GM21576 (cell line): ENCODE measurements around the gene AHSA1.

Source experiments
- ATAC-seq: cut with Tn5 transposase; IDR thresholded peaks from one replicate; pipeline ENCODE4 v1.9.1; 2021; ENCODE audit warnings: mild to moderate bottlenecking, moderate library complexity; ENCODE audit not compliant: unreplicated experiment

Gene AHSA1

GRCh38 chr14:77507762-77508161 lies 49.9 kb downstream of the AHSA1 start:
- ATAC-seq: no peak

GRCh38 chr14:77508249-77508648 lies 50.4 kb downstream of the AHSA1 start:
- ATAC-seq: no peak

GRCh38 chr14:77508876-77509275 lies 51.0 kb downstream of the AHSA1 start:
- ATAC-seq: no peak

DNA sequence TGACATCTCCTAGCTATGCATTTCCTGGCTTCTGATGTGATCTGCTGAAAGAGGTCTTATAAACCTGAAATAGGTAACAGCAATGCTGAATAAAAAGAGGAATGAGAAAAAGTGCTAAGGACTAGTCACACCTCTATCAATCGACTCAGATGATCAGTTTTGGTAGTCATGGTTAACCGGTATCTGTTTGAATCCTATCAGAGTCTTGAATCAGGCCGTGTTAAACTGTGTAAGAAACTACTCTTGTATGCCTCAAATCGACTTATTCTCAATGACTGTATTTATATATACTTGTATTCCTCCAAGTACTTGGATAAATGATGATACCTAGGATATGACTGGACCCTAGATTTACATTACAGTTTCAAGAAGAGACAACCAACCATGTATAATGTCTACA lies 51.5 kb downstream of the AHSA1 start:
- no peak for ATAC-seq

DNA sequence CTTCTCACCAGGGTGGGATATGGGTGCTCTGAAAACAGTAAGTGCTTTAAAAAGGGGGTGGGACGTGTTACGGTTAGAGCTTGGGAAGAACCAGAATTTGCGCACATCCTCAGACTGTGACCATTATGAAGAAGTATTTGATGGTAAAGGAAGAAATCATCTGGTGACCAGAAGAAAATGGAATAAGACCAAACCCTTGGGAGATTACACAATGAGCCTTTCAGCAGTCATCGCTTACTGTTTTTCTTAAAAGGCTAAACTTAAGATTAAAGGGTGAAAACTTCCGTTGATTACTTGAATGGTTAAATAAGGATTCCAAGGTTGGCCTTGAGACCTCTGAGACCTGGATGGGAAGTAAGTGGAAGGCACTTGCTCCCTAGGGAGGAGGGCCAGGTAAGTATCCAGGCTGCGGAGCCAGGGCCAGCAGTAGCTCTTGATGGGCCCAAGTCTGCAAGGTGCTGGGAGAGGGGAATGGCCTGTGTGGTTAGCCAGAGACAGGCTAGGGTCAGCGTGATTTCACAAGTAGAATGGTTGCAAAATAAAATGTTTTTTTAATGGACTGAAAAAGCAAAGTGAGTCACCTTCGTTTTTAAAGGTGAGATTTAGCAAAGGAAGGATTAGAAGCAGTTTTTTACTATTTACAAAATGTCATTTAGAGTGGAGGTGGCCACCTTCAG lies 53.7 kb downstream of the AHSA1 start:
- no peak for ATAC-seq

DNA sequence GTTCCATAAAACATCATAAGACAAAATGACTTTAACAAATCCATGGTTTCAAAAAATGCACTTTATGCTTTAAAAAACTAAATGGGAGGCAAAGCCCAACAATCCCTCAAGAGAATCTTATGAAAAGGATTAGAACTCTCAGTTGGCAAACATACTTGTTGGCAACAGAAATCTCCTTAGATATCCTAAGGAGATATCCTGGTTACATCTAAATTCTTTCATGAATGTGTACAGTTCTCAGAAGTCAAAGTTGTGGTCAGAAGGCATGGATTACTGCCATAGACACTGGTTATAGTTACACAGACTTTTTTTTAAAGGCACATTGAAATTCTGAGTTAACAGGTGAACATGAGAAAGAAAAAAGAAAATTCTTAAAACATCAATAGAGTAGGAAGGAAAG lies 58.2 kb downstream of the AHSA1 start:
- no peak for ATAC-seq
